ENCODE measurements around the gene MTRFR. TPM values are rescaled to one million over a fixed set of nuclear protein-coding genes. Genes with fewer than 3 reads are reported as not detected.
"Not testable (repeated sequence)": the region's sequence is repeated elsewhere in the genome, so short reads cannot be mapped to it uniquely, and the experiment has no call there.

The MTRFR gene
- total and polyA plus RNA-seq, 7 donors: 7.8 to 19.1 (median 12.7) TPM

GRCh38 chr12:123245678-123246077 lies 12.4 kb downstream of the MTRFR start:
- WGBS, 2 donors: 79 to 88% methylated on average over 3 of the region's 3 CpGs
- DNase-seq: no peak
- intact Hi-C loops (cut with DNase I): no loop called here
- H3K4me3 ChIP-seq: no peak overlapping the region
- TF ChIP-seq POLR2AphosphoS5 (IDR thresholded peaks at IDR 0.05) (no peak), POLR2A (IDR thresholded peaks at IDR 0.05) (no peak), EP300 (IDR thresholded peaks at IDR 0.05) (no peak)
- TF ChIP-seq, protein P1, sequence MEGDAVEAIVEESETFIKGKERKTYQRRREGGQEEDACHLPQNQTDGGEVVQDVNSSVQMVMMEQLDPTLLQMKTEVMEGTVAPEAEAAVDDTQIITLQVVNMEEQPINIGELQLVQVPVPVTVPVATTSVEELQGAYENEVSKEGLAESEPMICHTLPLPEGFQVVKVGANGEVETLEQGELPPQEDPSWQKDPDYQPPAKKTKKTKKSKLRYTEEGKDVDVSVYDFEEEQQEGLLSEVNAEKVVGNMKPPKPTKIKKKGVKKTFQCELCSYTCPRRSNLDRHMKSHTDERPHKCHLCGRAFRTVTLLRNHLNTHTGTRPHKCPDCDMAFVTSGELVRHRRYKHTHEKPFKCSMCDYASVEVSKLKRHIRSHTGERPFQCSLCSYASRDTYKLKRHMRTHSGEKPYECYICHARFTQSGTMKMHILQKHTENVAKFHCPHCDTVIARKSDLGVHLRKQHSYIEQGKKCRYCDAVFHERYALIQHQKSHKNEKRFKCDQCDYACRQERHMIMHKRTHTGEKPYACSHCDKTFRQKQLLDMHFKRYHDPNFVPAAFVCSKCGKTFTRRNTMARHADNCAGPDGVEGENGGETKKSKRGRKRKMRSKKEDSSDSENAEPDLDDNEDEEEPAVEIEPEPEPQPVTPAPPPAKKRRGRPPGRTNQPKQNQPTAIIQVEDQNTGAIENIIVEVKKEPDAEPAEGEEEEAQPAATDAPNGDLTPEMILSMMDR (IDR thresholded peaks at IDR 0.05): no peak
- H3K9me3 ChIP-seq: no peaks in the 10 kb centered on the region
- H3K4me1 ChIP-seq: peaks cover 0 to 29% (median 17%) of the 10 kb centered on the region in 4 donors
- no peak overlapping the region for H3K27ac ChIP-seq
- no peaks in the 10 kb centered on the region for H3K27me3 ChIP-seq
- H3K36me3 ChIP-seq: no peaks in the 10 kb centered on the region

GRCh38 chr12:123248129-123248528 lies 14.9 kb downstream of the MTRFR start:
- 96 to 97% methylated on average over 2 of the region's 2 CpGs for WGBS, 2 donors
- peaks cover 0 to 29% (median 16%) of the 10 kb centered on the region in 4 donors for H3K4me1 ChIP-seq
- H3K36me3 ChIP-seq; intact Hi-C loops (cut with DNase I); DNase-seq; H3K27ac ChIP-seq; H3K27me3 ChIP-seq; H3K9me3 ChIP-seq; H3K4me3 ChIP-seq: not testable (repeated sequence)

DNA sequence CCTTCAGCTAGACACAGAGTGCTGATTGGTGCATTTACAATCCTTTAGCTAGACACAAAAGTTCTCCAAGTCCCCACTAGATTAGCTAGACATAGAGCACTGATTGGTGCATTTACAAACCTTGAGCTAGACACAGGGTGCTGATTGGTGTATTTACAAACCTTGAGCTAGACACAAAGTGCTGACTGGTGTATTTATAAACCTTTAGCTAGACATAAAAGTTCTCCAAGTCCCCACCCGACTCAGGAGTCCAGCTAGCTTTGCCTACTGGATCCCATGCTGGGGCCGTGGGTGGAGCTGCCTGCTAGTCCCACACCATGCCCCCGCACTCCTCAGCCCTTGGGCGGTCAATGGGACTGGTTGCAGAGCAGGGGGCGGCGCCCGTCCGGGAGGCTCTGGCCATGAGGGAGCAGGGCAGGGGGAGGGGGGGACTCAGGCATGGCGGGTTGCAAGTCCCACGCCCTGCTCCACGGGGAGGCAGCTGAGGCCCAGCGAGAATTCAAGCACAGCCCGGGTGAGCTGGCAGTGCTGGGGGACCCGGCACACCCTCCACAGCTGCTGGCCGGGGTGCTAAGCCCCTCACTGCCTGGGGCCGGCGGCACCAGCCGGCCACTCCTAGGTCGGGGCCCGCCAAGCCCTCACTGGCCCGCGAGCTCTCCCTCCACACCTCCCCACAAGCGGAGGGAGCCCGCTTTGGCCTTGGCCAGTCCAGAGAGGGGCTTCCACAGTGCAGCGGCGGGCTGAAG lies 15.9 kb downstream of the MTRFR start:
- peaks cover 0 to 38% (median 21%) of the 10 kb centered on the region in 4 donors for H3K4me1 ChIP-seq
- 97 to 98% methylated on average over 26 of the region's 26 CpGs for WGBS, 2 donors
- H3K27ac ChIP-seq; intact Hi-C loops (cut with DNase I); H3K9me3 ChIP-seq; DNase-seq; H3K4me3 ChIP-seq; H3K36me3 ChIP-seq; H3K27me3 ChIP-seq: not testable (repeated sequence)

GRCh38 chr12:123250471-123251383 lies 17.5 kb downstream of the MTRFR start:
- TF ChIP-seq POLR2A (IDR thresholded peaks at IDR 0.05) (no peak), EP300 (IDR thresholded peaks at IDR 0.05) (no peak), POLR2AphosphoS5 (IDR thresholded peaks at IDR 0.05) (no peak)
- TF ChIP-seq, protein P1 (IDR thresholded peaks at IDR 0.05): no peak
- 22 to 68% methylated on average over 13 of the region's 13 CpGs for WGBS, 2 donors
- no peaks in the 10 kb centered on the region for H3K27me3 ChIP-seq
- intact Hi-C loops (cut with DNase I): no loop called here
- H3K36me3 ChIP-seq: peaks cover 3 to 22% (median 13%) of the 10 kb centered on the region in 4 donors
- H3K9me3 ChIP-seq: no peaks in the 10 kb centered on the region
- no peak for DNase-seq
- H3K4me3 ChIP-seq: no peak overlapping the region
- peaks cover 0 to 48% (median 25%) of the 10 kb centered on the region in 4 donors for H3K4me1 ChIP-seq
- H3K27ac ChIP-seq: no peak overlapping the region

DNA sequence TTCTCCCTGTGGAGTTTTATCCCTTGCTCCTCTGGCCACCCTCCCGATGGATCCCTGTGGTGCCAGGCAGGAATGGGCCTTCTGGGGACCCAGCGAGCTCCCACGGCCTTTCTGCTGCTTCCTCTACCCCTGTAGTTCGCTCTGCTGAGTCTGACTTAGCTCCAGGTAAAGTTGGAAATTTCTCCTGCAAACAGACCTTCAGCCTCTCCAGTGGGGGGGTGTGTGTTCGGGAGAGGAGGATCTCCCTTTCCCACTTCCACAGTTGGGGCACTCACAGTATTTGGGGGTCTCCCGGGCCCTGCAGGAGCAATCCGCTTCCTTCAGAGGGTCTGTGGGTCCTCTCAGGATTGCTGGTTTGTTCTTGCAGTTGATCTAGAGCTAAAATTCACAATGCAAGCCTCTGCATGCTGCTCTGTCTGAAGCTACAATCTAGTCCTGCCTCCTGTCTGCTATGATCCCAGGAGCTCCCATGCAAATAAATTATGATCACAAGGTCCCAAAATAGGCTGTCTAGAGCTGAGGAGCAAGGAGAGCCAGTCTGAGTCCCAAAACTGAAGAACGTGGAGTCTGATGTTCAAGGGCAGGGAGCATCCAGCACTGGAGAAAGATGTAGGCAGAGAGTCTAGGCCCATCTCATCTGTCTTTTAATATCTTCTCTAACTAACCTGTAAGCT lies 18.3 kb downstream of the MTRFR start:
- H3K4me3 ChIP-seq: no peak overlapping the region
- no peak for TF ChIP-seq EP300 (IDR thresholded peaks at IDR 0.05)
- no peak for TF ChIP-seq POLR2A (IDR thresholded peaks at IDR 0.05)
- TF ChIP-seq POLR2AphosphoS5 (IDR thresholded peaks at IDR 0.05): no peak
- TF ChIP-seq, protein P1 (IDR thresholded peaks at IDR 0.05): no peak
- 51 to 90% methylated on average over 8 of the region's 8 CpGs for WGBS, 2 donors
- H3K27me3 ChIP-seq: no peaks in the 10 kb centered on the region
- H3K9me3 ChIP-seq: no peaks in the 10 kb centered on the region
- peaks cover 5 to 30% (median 13%) of the 10 kb centered on the region in 4 donors for H3K36me3 ChIP-seq
- H3K4me1 ChIP-seq: peaks cover 0 to 48% (median 25%) of the 10 kb centered on the region in 4 donors
- DNase-seq: no peak
- intact Hi-C loops (cut with DNase I): no loop called here
- no peak overlapping the region for H3K27ac ChIP-seq

DNA sequence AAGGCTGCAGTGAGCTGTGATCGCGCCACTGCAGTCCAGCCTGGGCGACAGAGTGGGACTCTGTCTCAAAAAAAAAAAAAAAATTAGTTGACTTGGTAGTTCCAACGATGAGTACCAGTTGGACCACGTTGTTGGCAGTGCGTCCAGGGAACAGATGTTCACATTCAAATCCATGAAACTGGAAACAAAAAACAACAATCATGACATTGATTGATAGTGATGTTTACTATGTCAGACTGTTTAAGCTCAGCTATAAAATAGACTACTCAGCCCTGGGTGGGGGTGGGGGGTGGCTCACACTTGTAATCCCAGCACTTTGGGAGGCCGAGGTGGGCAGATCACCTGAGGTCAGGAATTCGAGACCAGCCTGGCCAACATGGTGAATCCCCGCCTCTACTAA lies 19.1 kb downstream of the MTRFR start:
- peaks cover 7 to 38% (median 19%) of the 10 kb centered on the region in 4 donors for H3K36me3 ChIP-seq
- DNase-seq; H3K4me3 ChIP-seq; H3K27ac ChIP-seq; intact Hi-C loops (cut with DNase I); H3K9me3 ChIP-seq; H3K27me3 ChIP-seq: not testable (repeated sequence)
- 62 to 75% methylated on average over 9 of the region's 9 CpGs for WGBS, 2 donors
- H3K4me1 ChIP-seq: peaks cover 0 to 48% (median 25%) of the 10 kb centered on the region in 4 donors
